Kidney (tissue), 14 donors: ENCODE measurements around the gene S100A4. TPM values are rescaled to one million over a fixed set of nuclear protein-coding genes. Genes with fewer than 3 reads are reported as not detected.

Source experiments
- DNase-seq, 5 donors: peaks; one replicate each; pipeline ENCODE4 v3.0.0-alpha.2; 2013 to 2020
- FAIRE-seq: peaks from 2 replicates; lab custom pipeline; 2012; peaks lifted over from hg19 to GRCh38; lab: Jason Lieb, UNC
- H3K27ac ChIP-seq, 2 donors: one replicate each; pipeline ENCODE4 v1.7.0; 2013; ENCODE audit warnings: low read depth in 2 of 2, low read length in 2 of 2, inconsistent platforms in 1 of 2
- H3K27me3 ChIP-seq: one replicate; pipeline ENCODE4 v1.7.1; 2013; ENCODE audit warnings: low read length, inconsistent platforms; ENCODE audit not compliant: control insufficient read depth, insufficient read depth
- H3K36me3 ChIP-seq, 3 donors: one replicate each; pipeline versions ENCODE4 v1.7.0 to v1.7.1; 2013; ENCODE audit warnings: low read length in 3 of 3, control low read depth in 1 of 3, inconsistent platforms in 1 of 3; ENCODE audit not compliant: insufficient read depth in 3 of 3, control insufficient read depth in 2 of 3
- H3K4me1 ChIP-seq, 3 donors: one replicate each; pipeline versions ENCODE4 v1.7.0 to v1.7.1; 2013; ENCODE audit warnings: low read length in 3 of 3, inconsistent platforms in 1 of 3, low read depth in 1 of 3; ENCODE audit not compliant: control insufficient read depth in 2 of 3, insufficient read depth in 2 of 3
- H3K4me3 ChIP-seq, 3 donors: one replicate each; pipeline versions ENCODE4 v1.7.0 to v1.8.1; 2013; ENCODE audit warnings: low read length in 3 of 3, control low read depth in 1 of 3, inconsistent platforms in 1 of 3
- H3K9ac ChIP-seq, 3 donors: one replicate each; pipeline versions ENCODE4 v1.7.0 to v1.7.1; 2013; ENCODE audit warnings: low read length in 3 of 3, control low read depth in 1 of 3, inconsistent platforms in 1 of 3
- H3K9me3 ChIP-seq, 3 donors: one replicate each; pipeline versions ENCODE4 v1.7.0 to v1.7.1; 2013; ENCODE audit warnings: low read length in 3 of 3, control low read depth in 1 of 3, inconsistent platforms in 1 of 3; ENCODE audit not compliant: control insufficient read depth in 2 of 3, insufficient read depth in 1 of 3
- CTCF ChIP-seq: IDR thresholded peaks from 3 replicates; pipeline ENCODE4 v1.5.1; 2012; ENCODE audit warnings: mild to moderate bottlenecking, moderate library complexity, borderline replicate concordance; ENCODE audit not compliant: insufficient read depth; ENCODE audit errors: extremely low read depth
- intact Hi-C: fragments of 100-400 bp; cut with DNase I; formaldehyde crosslinking; loops from one replicate; pipeline ENCODE4 v1.11.1; 2022
- polyA plus RNA-seq: library from polyadenylated mRNA; stranded (reverse); fragments of 350-450 nt; fragmentation: Illumina TruSeq; extraction: RNeasy Lipid Tissue Mini Kit (QIAGEN cat#74804); gene quantifications from one replicate; pipeline ENCODE4 v1.2.3, GENCODE V29; 2014; ENCODE audit warnings: low read depth, low replicate concordance; ENCODE audit not compliant: insufficient read depth
- total RNA-seq: library from RNA; stranded (reverse); fragmentation: NEBNext Ultra II Directional; extraction: Animal tissue kit (Norgen Biotek cat#: 25700); gene quantifications from one replicate; pipeline ENCODE4 v1.2.1, GENCODE V29; 2021
- donor health status: control.
- donor health status: control.
- donor health status: control.
- donor health status: control.
- donor health status: control.
- donor health status: DM: yes; HTN: yes; CAD: no.
- donor health status: Normal renal cell carcinoma (clear cell type).

S100A4 gene
- total and polyA plus RNA-seq, 2 donors from 2014 or later: 141 to 204 TPM

GRCh38 chr1:153507926-153508583 lies 37.6 kb downstream of the S100A4 start:
- TF ChIP-seq CTCF: no peak
- DNase-seq (no peak), FAIRE-seq (no peak)
- Histone ChIP-seq H3K27me3 (no peaks in the 10 kb centered on the region), H3K9ac (no peak overlapping the region), H3K27ac (no peak overlapping the region), H3K4me1 (peaks cover 0 to 4% (median 0%) of the 10 kb centered on the region in 3 donors), H3K9me3 (no peaks in the 10 kb centered on the region), H3K36me3 (no peaks in the 10 kb centered on the region), H3K4me3 (no peak overlapping the region)
- intact Hi-C loops: no loop called here

GRCh38 chr1:153506831-153507413 lies 38.7 kb downstream of the S100A4 start:
- FAIRE-seq: no peak
- intact Hi-C loops: no loop called here
- TF ChIP-seq CTCF: no peak
- Histone ChIP-seq H3K27ac (peak overlapping the region in 1 of 2 donors; percentile 51), H3K36me3 (no peaks in the 10 kb centered on the region), H3K9ac (no peak overlapping the region), H3K27me3 (no peaks in the 10 kb centered on the region), H3K9me3 (no peaks in the 10 kb centered on the region), H3K4me3 (no peak overlapping the region), H3K4me1 (peaks cover 0 to 4% (median 0%) of the 10 kb centered on the region in 3 donors)
- peak; percentile 54 to 93 (median 84) for DNase-seq

- FAIRE-seq: no peak
- intact Hi-C loops: no loop called here
Measured at GRCh38 chr1:153506386-153506785, 39.2 kb downstream of the S100A4 start.

More at GRCh38 chr1:153506386-153506785, 39.2 kb downstream of the S100A4 start:
- no peak for TF ChIP-seq CTCF
- H3K9ac ChIP-seq: no peak overlapping the region
- H3K9me3 ChIP-seq: no peaks in the 10 kb centered on the region
- H3K27me3 ChIP-seq: no peaks in the 10 kb centered on the region
- DNase-seq: no peak
- peaks cover 0 to 4% (median 0%) of the 10 kb centered on the region in 3 donors for H3K4me1 ChIP-seq
- H3K27ac ChIP-seq: peak overlapping the region in 1 of 2 donors; percentile 64
- H3K36me3 ChIP-seq: no peaks in the 10 kb centered on the region
- H3K4me3 ChIP-seq: no peak overlapping the region
